ENCODE data around the gene FURIN. TPM values are rescaled to one million over a fixed set of nuclear protein-coding genes. Genes with fewer than 3 reads are reported as not detected.
"Not testable (repeated sequence)": the region's sequence is repeated elsewhere in the genome, so short reads cannot be mapped to it uniquely, and the experiment has no call there.

FURIN gene
- total RNA-seq, 5 donors from 2014 or later (not counting 1 experiment from before 2014, with no cell fraction given), result 52.8 to 74.0 (median 61.4) TPM

GRCh38 chr15:90839187-90840071, 29.0 kb upstream of the FURIN start:
- H3K9me3 ChIP-seq, result no peaks in the 10 kb centered on the region
- H3K4me1 ChIP-seq (ENCODE audit: control insufficient read depth in 1 of 2, extremely low read depth in 1 of 2, insufficient read depth in 2 of 2, low read length in 2 of 2), result peaks cover 12 to 35% of the 10 kb centered on the region in 2 experiments
- WGBS (ENCODE audit: insufficient coverage), result 72% methylated on average over 15 of the region's 19 CpGs
- peaks cover 28 to 41% (median 41%) of the 10 kb centered on the region in 3 donors for H3K4me1 Mint-ChIP-seq
- peak overlapping the region; percentile 77 to 80 for H3K27ac Mint-ChIP-seq
- DNase-seq (peak in 1 of 35 experiments; percentile 14), ATAC-seq (replicated peaks in 1 of 4) (no peak)
- no peaks in the 10 kb centered on the region for H3K9me3 Mint-ChIP-seq
- H3K27me3 ChIP-seq (replicated peaks in 1 of 2; ENCODE audit: control insufficient read depth in 2 of 2, extremely low read depth in 1 of 2, insufficient read depth in 2 of 2, low read length in 1 of 2), result peaks cover 0 to 12% of the 10 kb centered on the region in 2 experiments
- H3K36me3 Mint-ChIP-seq, result no peaks in the 10 kb centered on the region
- H3K36me3 ChIP-seq (ENCODE audit: control insufficient read depth in 2 of 2, extremely low read depth in 1 of 2, insufficient read depth in 1 of 2, low read length in 1 of 2), result no peaks in the 10 kb centered on the region
- H3K27ac ChIP-seq (ENCODE audit: low read length), result no peak overlapping the region
- ChIA-PET POLR2A (interaction anchor here (0.5 to 0.6 kb wide), 3 partner anchors 29 to 142 kb away, joined by 3 to 8 read pairs (median 4); partner anchors contain the start of gene FURIN (in 1 of the 2)), CTCF (interaction anchor here (0.5 to 0.6 kb wide), 2 partner anchors 93 to 190 kb away, joined by 3 to 4 read pairs; partner anchors contain the start of gene HDDC3 (in 1 of the 2))
- no peak overlapping the region for H3K4me3 ChIP-seq (ENCODE audit: control insufficient read depth in 1 of 2, extremely low read depth in 1 of 2, low read length in 1 of 2)
- H3K4me3 Mint-ChIP-seq, result peak overlapping the region; percentile 37 to 71 (median 60)
- H3K27me3 Mint-ChIP-seq, result no peaks in the 10 kb centered on the region

DNA sequence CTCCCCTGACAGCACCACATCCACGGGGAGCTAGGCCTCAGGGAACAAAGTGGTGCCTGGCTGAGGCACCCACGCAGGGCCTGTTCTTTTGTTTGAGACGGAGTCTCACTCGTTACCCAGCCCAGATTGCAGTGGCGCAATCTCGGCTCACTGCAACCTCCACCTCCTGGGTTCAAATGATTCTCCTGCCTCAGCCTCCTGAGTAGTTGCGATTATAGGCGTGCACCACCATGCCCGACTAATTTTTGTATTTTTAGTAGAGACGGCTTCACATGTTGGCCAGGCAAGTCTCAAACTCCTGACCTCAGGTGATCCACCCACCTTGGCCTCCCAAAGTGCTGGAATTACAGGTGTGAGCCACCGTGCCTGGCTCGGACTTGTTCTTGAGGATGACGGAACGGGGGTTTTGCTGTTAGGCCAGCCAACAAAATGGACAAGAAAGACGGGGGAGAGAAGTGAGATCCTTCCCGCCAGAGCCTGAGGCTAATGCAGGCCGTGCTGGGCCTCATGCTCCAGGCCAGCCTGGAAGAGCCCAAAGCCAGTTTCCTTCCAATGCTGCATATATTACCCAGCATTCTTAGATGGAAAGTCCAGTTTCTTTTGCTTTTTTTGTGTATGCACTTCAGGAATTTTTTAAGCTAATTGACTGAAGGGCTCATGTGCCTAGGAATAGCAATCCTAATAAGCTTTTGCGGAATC, 28.1 kb upstream of the FURIN start:
- H3K27me3 ChIP-seq (replicated peaks in 1 of 2; ENCODE audit: control insufficient read depth in 2 of 2, extremely low read depth in 1 of 2, insufficient read depth in 2 of 2, low read length in 1 of 2), result peaks cover 0 to 15% of the 10 kb centered on the region in 2 experiments
- 96% methylated on average over 16 of the region's 18 CpGs for WGBS (ENCODE audit: insufficient coverage)
- no peaks in the 10 kb centered on the region for H3K36me3 ChIP-seq (ENCODE audit: control insufficient read depth in 2 of 2, extremely low read depth in 1 of 2, insufficient read depth in 1 of 2, low read length in 1 of 2)
- H3K27ac ChIP-seq (ENCODE audit: low read length), result no peak overlapping the region
- DNase-seq, result no peak
- no peaks in the 10 kb centered on the region for H3K9me3 Mint-ChIP-seq
- H3K27me3 Mint-ChIP-seq, result no peaks in the 10 kb centered on the region
- H3K9me3 ChIP-seq, result no peaks in the 10 kb centered on the region
- no peaks in the 10 kb centered on the region for H3K36me3 Mint-ChIP-seq
- H3K4me3 Mint-ChIP-seq, result peak overlapping the region; percentile 24 to 71 (median 60)
- peak overlapping the region; percentile 77 to 80 for H3K27ac Mint-ChIP-seq
- ChIA-PET POLR2A (interaction anchor here in 1 of 2 donors (0.6 kb wide), 1 partner anchor 124 kb away, joined by 8 read pairs; no protein-coding TSS in a partner anchor), CTCF (no interaction called here)
- no peak overlapping the region for H3K4me3 ChIP-seq (ENCODE audit: control insufficient read depth in 1 of 2, extremely low read depth in 1 of 2, low read length in 1 of 2)
- H3K4me1 ChIP-seq (ENCODE audit: control insufficient read depth in 1 of 2, extremely low read depth in 1 of 2, insufficient read depth in 2 of 2, low read length in 2 of 2), result peaks cover 12 to 37% of the 10 kb centered on the region in 2 experiments
- peaks cover 28 to 46% (median 41%) of the 10 kb centered on the region in 3 donors for H3K4me1 Mint-ChIP-seq
- ATAC-seq (replicated peaks in 1 of 4), result no peak

DNA sequence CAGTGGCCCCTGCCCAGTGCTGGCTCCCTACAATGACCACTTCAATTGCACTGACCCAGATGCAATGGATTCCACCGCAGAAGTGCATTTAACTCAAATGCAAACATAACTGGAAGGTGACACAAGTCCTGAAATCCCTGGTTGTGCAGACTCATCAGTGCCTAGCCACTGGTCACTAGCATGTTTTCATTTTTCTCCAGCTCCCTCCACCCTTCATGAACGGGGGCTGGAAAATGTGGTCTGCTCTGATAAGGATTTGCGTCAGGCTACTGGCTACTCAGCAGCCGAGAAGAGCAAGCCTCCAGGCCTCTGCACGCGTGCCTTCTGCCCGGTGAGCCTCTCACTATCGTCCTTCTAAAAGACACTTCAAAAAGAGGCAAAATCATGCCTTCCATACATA, 27.4 kb upstream of the FURIN start:
- no peak for DNase-seq
- no peaks in the 10 kb centered on the region for H3K36me3 ChIP-seq (ENCODE audit: control insufficient read depth in 2 of 2, extremely low read depth in 1 of 2, insufficient read depth in 1 of 2, low read length in 1 of 2)
- H3K36me3 Mint-ChIP-seq, result no peaks in the 10 kb centered on the region
- ATAC-seq (replicated peaks in 1 of 4), result no peak
- ChIA-PET CTCF (no interaction called here), POLR2A (no interaction called here)
- peaks cover 12 to 40% of the 10 kb centered on the region in 2 experiments for H3K4me1 ChIP-seq (ENCODE audit: control insufficient read depth in 1 of 2, extremely low read depth in 1 of 2, insufficient read depth in 2 of 2, low read length in 2 of 2)
- H3K27me3 ChIP-seq (replicated peaks in 1 of 2; ENCODE audit: control insufficient read depth in 2 of 2, extremely low read depth in 1 of 2, insufficient read depth in 2 of 2, low read length in 1 of 2), result peaks cover 0 to 15% of the 10 kb centered on the region in 2 experiments
- no peaks in the 10 kb centered on the region for H3K27me3 Mint-ChIP-seq
- WGBS (ENCODE audit: insufficient coverage), result 100% methylated on average over 2 of the region's 8 CpGs
- no peak overlapping the region for H3K27ac Mint-ChIP-seq
- no peaks in the 10 kb centered on the region for H3K9me3 Mint-ChIP-seq
- no peak overlapping the region for H3K4me3 ChIP-seq (ENCODE audit: control insufficient read depth in 1 of 2, extremely low read depth in 1 of 2, low read length in 1 of 2)
- peaks cover 28 to 47% (median 41%) of the 10 kb centered on the region in 3 donors for H3K4me1 Mint-ChIP-seq
- no peak overlapping the region for H3K27ac ChIP-seq (ENCODE audit: low read length)
- no peaks in the 10 kb centered on the region for H3K9me3 ChIP-seq
- H3K4me3 Mint-ChIP-seq, result no peak overlapping the region

DNA sequence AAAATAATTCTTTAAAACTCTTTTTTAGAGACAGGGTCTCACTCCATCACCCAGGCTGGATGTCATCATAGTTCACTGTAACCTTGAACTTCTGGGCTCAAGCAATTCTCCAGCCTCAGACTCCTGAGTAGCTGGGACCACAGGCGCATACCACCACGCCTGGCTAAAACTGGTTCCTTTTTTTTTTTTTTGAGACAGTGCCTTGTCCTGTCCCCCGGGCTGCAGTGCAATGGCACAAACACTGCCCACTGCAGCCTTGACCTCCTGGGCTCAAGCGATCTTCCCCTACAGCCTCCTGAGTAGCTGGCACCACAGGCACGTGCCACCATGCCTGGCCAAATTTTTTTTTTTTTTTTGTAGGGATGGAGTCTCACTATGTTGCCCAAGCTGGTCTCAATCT, 23.7 kb upstream of the FURIN start:
- no peaks in the 10 kb centered on the region for H3K36me3 ChIP-seq (ENCODE audit: control insufficient read depth in 2 of 2, extremely low read depth in 1 of 2, insufficient read depth in 1 of 2, low read length in 1 of 2)
- H3K27ac ChIP-seq (ENCODE audit: low read length), result no peak overlapping the region
- WGBS (ENCODE audit: insufficient coverage), result 72% methylated on average over 4 of the region's 5 CpGs
- no peaks in the 10 kb centered on the region for H3K9me3 ChIP-seq
- ATAC-seq (replicated peaks in 1 of 4), result no peak
- DNase-seq, result no peak
- peaks cover 5 to 16% (median 12%) of the 10 kb centered on the region in 3 donors for H3K4me1 Mint-ChIP-seq
- ChIA-PET POLR2A (interaction anchor here (0.6 kb wide), 2 partner anchors 412 to 421 kb away, joined by 3 to 5 read pairs; no protein-coding TSS in a partner anchor), CTCF (no interaction called here)
- H3K4me1 ChIP-seq (ENCODE audit: control insufficient read depth in 1 of 2, extremely low read depth in 1 of 2, insufficient read depth in 2 of 2, low read length in 2 of 2), result peaks cover 2 to 13% of the 10 kb centered on the region in 2 experiments
- peaks cover 0 to 5% of the 10 kb centered on the region in 2 experiments for H3K27me3 ChIP-seq (replicated peaks in 1 of 2; ENCODE audit: control insufficient read depth in 2 of 2, extremely low read depth in 1 of 2, insufficient read depth in 2 of 2, low read length in 1 of 2)
- no peaks in the 10 kb centered on the region for H3K27me3 Mint-ChIP-seq
- no peak overlapping the region for H3K4me3 ChIP-seq (ENCODE audit: control insufficient read depth in 1 of 2, extremely low read depth in 1 of 2, low read length in 1 of 2)
- no peak overlapping the region for H3K27ac Mint-ChIP-seq
- no peaks in the 10 kb centered on the region for H3K36me3 Mint-ChIP-seq
- no peaks in the 10 kb centered on the region for H3K9me3 Mint-ChIP-seq
- H3K4me3 Mint-ChIP-seq, result no peak overlapping the region

GRCh38 chr15:90845201-90845949, 23.0 kb upstream of the FURIN start:
- H3K4me3 Mint-ChIP-seq, result no peak overlapping the region
- Histone ChIP-seq H3K36me3 (ENCODE audit: control insufficient read depth in 2 of 2, extremely low read depth in 1 of 2, insufficient read depth in 1 of 2, low read length in 1 of 2) (no peaks in the 10 kb centered on the region), H3K27me3 (replicated peaks in 1 of 2; ENCODE audit: control insufficient read depth in 2 of 2, extremely low read depth in 1 of 2, insufficient read depth in 2 of 2, low read length in 1 of 2) (peaks cover 0 to 3% of the 10 kb centered on the region in 2 experiments), H3K27ac (ENCODE audit: low read length) (no peak overlapping the region), H3K9me3 (no peaks in the 10 kb centered on the region), H3K4me3 (ENCODE audit: control insufficient read depth in 1 of 2, extremely low read depth in 1 of 2, low read length in 1 of 2) (no peak overlapping the region), H3K4me1 (ENCODE audit: control insufficient read depth in 1 of 2, extremely low read depth in 1 of 2, insufficient read depth in 2 of 2, low read length in 2 of 2) (peaks cover 0 to 8% of the 10 kb centered on the region in 2 experiments)
- peak in 2 of 4 experiments; percentile 33 to 64 for ATAC-seq (replicated peaks in 1 of 4)
- H3K27ac Mint-ChIP-seq, result no peak overlapping the region
- H3K27me3 Mint-ChIP-seq, result no peaks in the 10 kb centered on the region
- peak in 1 of 35 experiments; percentile 34 for DNase-seq
- H3K36me3 Mint-ChIP-seq, result no peaks in the 10 kb centered on the region
- H3K4me1 Mint-ChIP-seq, result peaks cover 0 to 9% (median 5%) of the 10 kb centered on the region in 3 donors
- no peaks in the 10 kb centered on the region for H3K9me3 Mint-ChIP-seq
- 20% methylated on average over 3 of the region's 9 CpGs for WGBS (ENCODE audit: insufficient coverage)
- ChIA-PET CTCF (no interaction called here), POLR2A (no interaction called here)

GRCh38 chr15:90849424-90849823, 19.0 kb upstream of the FURIN start:
- POLR2A ChIA-PET; H3K27ac Mint-ChIP-seq; H3K4me3 Mint-ChIP-seq; H3K9me3 Mint-ChIP-seq; CTCF ChIA-PET; H3K27me3 Mint-ChIP-seq; DNase-seq; H3K36me3 Mint-ChIP-seq; H3K4me3 ChIP-seq (ENCODE audit: control insufficient read depth in 1 of 2, extremely low read depth in 1 of 2, low read length in 1 of 2); H3K36me3 ChIP-seq (ENCODE audit: control insufficient read depth in 2 of 2, extremely low read depth in 1 of 2, insufficient read depth in 1 of 2, low read length in 1 of 2); H3K9me3 ChIP-seq; H3K27me3 ChIP-seq (replicated peaks in 1 of 2; ENCODE audit: control insufficient read depth in 2 of 2, extremely low read depth in 1 of 2, insufficient read depth in 2 of 2, low read length in 1 of 2); ATAC-seq (replicated peaks in 1 of 4); H3K27ac ChIP-seq (ENCODE audit: low read length): not testable (repeated sequence)
- no CpG with 5 or more reads among the region's 1 CpG for WGBS (ENCODE audit: insufficient coverage)
- peaks cover 33 to 43% (median 33%) of the 10 kb centered on the region in 3 donors for H3K4me1 Mint-ChIP-seq
- peaks cover 4 to 44% of the 10 kb centered on the region in 2 experiments for H3K4me1 ChIP-seq (ENCODE audit: control insufficient read depth in 1 of 2, extremely low read depth in 1 of 2, insufficient read depth in 2 of 2, low read length in 2 of 2)
